Measurements from ENCODE around the gene MDN1.
"Not testable (repeated sequence)": the region's sequence is repeated elsewhere in the genome, so short reads cannot be mapped to it uniquely, and the experiment has no call there.

Gene MDN1

GRCh38 chr6:89819336-89820130 is at the start of gene MDN1:
TSS of gene MDN1 (minus strand) at chr6:89819794. CDS start at chr6:89819607, 187 bp downstream.
- DNase-seq (ENCODE audit: low read depth in 2 of 2): peak; percentile 77

GRCh38 chr6:89866024-89866678 is 46.6 kb upstream of the MDN1 start:
- no peak for DNase-seq (ENCODE audit: low read depth in 2 of 2)

- no peak for DNase-seq (ENCODE audit: low read depth in 2 of 2)
Observed at GRCh38 chr6:89862698-89863097, 43.1 kb upstream of the MDN1 start.

GRCh38 chr6:89862273-89862672 is 42.7 kb upstream of the MDN1 start:
- no peak for DNase-seq (ENCODE audit: low read depth in 2 of 2)

GRCh38 chr6:89859744-89860143 is 40.1 kb upstream of the MDN1 start:
- DNase-seq (ENCODE audit: low read depth in 2 of 2): no peak

GRCh38 chr6:89858041-89858440 is 38.4 kb upstream of the MDN1 start:
- DNase-seq (ENCODE audit: low read depth in 2 of 2): no peak

- DNase-seq (ENCODE audit: low read depth in 2 of 2): no peak
Observed at GRCh38 chr6:89853068-89853467, 33.5 kb upstream of the MDN1 start.

- DNase-seq (ENCODE audit: low read depth in 2 of 2): not testable (repeated sequence)
Observed at GRCh38 chr6:89847513-89847912, 27.9 kb upstream of the MDN1 start.

GRCh38 chr6:89843070-89843469 is 23.5 kb upstream of the MDN1 start:
- no peak for DNase-seq (ENCODE audit: low read depth in 2 of 2)

- DNase-seq (ENCODE audit: low read depth in 2 of 2): no peak
Observed at GRCh38 chr6:89842228-89842627, 22.6 kb upstream of the MDN1 start.

GRCh38 chr6:89840538-89840937 is 20.9 kb upstream of the MDN1 start:
- DNase-seq (ENCODE audit: low read depth in 2 of 2): no peak

- no peak for DNase-seq (ENCODE audit: low read depth in 2 of 2)
Observed at GRCh38 chr6:89836639-89837222, 17.1 kb upstream of the MDN1 start.

GRCh38 chr6:89834884-89835792 is 15.5 kb upstream of the MDN1 start:
- DNase-seq (ENCODE audit: low read depth in 2 of 2): no peak

GRCh38 chr6:89830170-89830809 is 10.7 kb upstream of the MDN1 start:
- no peak for DNase-seq (ENCODE audit: low read depth in 2 of 2)

GRCh38 chr6:89829472-89830169 is 10.0 kb upstream of the MDN1 start, which contains the start of gene CASP8AP2:
TSS of gene CASP8AP2 (plus strand) at chr6:89829880.
- DNase-seq (ENCODE audit: low read depth in 2 of 2): peak; percentile 90 to 91

- DNase-seq (ENCODE audit: low read depth in 2 of 2): no peak
Observed at GRCh38 chr6:89828988-89829471, 9.4 kb upstream of the MDN1 start.

- not testable (repeated sequence) for DNase-seq (ENCODE audit: low read depth in 2 of 2)
Observed at GRCh38 chr6:89828475-89828987, 8.9 kb upstream of the MDN1 start.

- DNase-seq (ENCODE audit: low read depth in 2 of 2): no peak
Observed at GRCh38 chr6:89826029-89826528, 6.5 kb upstream of the MDN1 start.

- DNase-seq (ENCODE audit: low read depth in 2 of 2): no peak
Observed at GRCh38 chr6:89818977-89819335, 638 bp downstream of the MDN1 start.

GRCh38 chr6:89817481-89817880 is 2.1 kb downstream of the MDN1 start:
- DNase-seq (ENCODE audit: low read depth in 2 of 2): no peak

Measured in activated CD4-positive, alpha-beta T cell treated with anti-CD3 and anti-CD28 coated beads for 24 hours (primary cell).